Fibroblast of skin of right biceps (primary cell): ENCODE measurements around the gene WDR5B.
"Not testable (repeated sequence)": the region's sequence is repeated elsewhere in the genome, so short reads cannot be mapped to it uniquely, and the experiment has no call there.

ENCODE experiments used
- DNase-seq: peaks from one replicate; pipeline ENCODE4 v3.0.0-alpha.2; 2013

The WDR5B gene

GRCh38 chr3:122407946-122408345 is 7.9 kb downstream of the WDR5B start:
- no peak for DNase-seq

- DNase-seq = no peak
These were observed 9.7 kb downstream of the WDR5B start for GRCh38 chr3:122406198-122406597.

GRCh38 chr3:122405015-122405414 is 10.8 kb downstream of the WDR5B start:
- no peak for DNase-seq

- DNase-seq = peak; percentile 66
These were observed 12.4 kb downstream of the WDR5B start for GRCh38 chr3:122403489-122403888.

- no peak for DNase-seq
These were observed 16.9 kb downstream of the WDR5B start for GRCh38 chr3:122398920-122399319.

GRCh38 chr3:122397201-122397600 is 18.7 kb downstream of the WDR5B start:
- no peak for DNase-seq

GRCh38 chr3:122396511-122396910 is 19.4 kb downstream of the WDR5B start:
- no peak for DNase-seq

GRCh38 chr3:122395582-122395981 is 20.3 kb downstream of the WDR5B start:
- no peak for DNase-seq

GRCh38 chr3:122394173-122394572 is 21.7 kb downstream of the WDR5B start:
- no peak for DNase-seq

GRCh38 chr3:122392868-122393844 is 22.7 kb downstream of the WDR5B start:
- peak; percentile 44 for DNase-seq

GRCh38 chr3:122391681-122392446 is 24.0 kb downstream of the WDR5B start:
- no peak for DNase-seq

- no peak for DNase-seq
These were observed 25.2 kb downstream of the WDR5B start for GRCh38 chr3:122390665-122391064.

- DNase-seq = no peak
These were observed 26.0 kb downstream of the WDR5B start for GRCh38 chr3:122389892-122390291.

GRCh38 chr3:122389197-122389596 is 26.7 kb downstream of the WDR5B start:
- no peak for DNase-seq

- DNase-seq = no peak
These were observed 28.2 kb downstream of the WDR5B start for GRCh38 chr3:122387709-122388108.

- peak; percentile 92 for DNase-seq
These were observed 31.8 kb downstream of the WDR5B start, which contains the start of gene FAM162A for GRCh38 chr3:122383771-122384697. Gene FAM162A, plus strand, starts transcription at chr3:122384182. Its CDS starts 84 bp downstream, at chr3:122384266.

- peak; percentile 88 for DNase-seq
These were observed 32.8 kb downstream of the WDR5B start, which contains the start of gene MIX23 for GRCh38 chr3:122382888-122383666. Gene MIX23, minus strand, starts transcription at chr3:122383231. Its CDS starts 7 bp downstream, at chr3:122383224.

- DNase-seq = no peak
These were observed 37.9 kb downstream of the WDR5B start for GRCh38 chr3:122377975-122378374.

- no peak for DNase-seq
These were observed 41.8 kb downstream of the WDR5B start for GRCh38 chr3:122374034-122374433.

GRCh38 chr3:122366379-122366749 is 49.5 kb downstream of the WDR5B start:
- DNase-seq = no peak

GRCh38 chr3:122365582-122366378 is 50.1 kb downstream of the WDR5B start:
- not testable (repeated sequence) for DNase-seq
